GM12891 (cell line): Measurements from ENCODE around the gene MYH9.

Source experiments
- POLR2A ChIP-seq: IDR thresholded peaks from 2 replicates; pipeline ENCODE4 v1.6.1; 2011; ENCODE audit warnings: low read depth, low read length, control low read depth
- POLR2AphosphoS5 ChIP-seq: IDR thresholded peaks from 2 replicates; pipeline ENCODE4 v1.6.1; 2011; ENCODE audit warnings: low read depth, low read length, control low read depth
- SPI1 ChIP-seq: IDR thresholded peaks from 2 replicates; pipeline ENCODE4 v1.6.1; 2011; ENCODE audit warnings: low read depth, low read length, control low read depth
- TAF1 ChIP-seq: IDR thresholded peaks from 2 replicates; pipeline ENCODE4 v1.6.1; 2011; ENCODE audit warnings: low read depth, low read length, control low read depth

DNA sequence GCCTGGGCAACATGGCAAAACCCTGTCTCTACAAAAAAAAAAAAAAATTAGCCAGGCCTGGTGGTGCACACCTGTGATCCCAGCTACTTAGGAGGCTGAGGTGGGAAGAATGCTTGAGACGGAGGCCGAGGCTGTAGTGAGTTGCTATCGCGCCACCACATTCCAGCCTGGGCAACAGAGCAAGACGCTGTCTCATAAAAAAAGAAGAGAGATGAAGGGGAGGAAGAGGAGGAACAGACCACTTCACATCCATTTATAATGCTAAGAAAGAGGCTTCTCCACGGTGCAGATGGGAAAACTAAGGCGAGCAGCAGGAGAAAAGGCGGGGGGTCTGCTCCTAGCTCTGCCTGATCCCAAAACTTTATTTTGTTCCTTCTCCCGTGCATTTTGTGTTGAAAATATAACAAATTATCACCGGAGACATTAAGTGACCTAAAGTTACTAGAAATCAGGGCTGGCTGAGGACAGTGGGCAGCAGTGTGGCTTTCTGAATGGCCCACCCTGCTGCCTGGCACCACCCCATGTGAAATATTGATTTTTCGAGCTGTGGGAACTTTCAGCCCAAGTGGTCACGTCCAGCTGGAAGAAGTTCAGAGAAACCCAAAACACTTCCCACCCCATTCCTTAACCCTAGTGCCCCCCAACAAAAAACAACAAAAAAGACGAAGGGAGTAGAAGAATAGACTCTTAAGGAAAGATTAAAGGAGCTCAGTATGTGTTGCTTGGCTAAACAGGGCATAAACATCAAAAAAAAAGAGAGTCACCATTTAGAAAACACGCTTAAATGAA lies 9.5 kb downstream of the MYH9 start:
- TF ChIP-seq POLR2AphosphoS5: no peak
- no peak for TF ChIP-seq POLR2A
- no peak for TF ChIP-seq TAF1
- no peak for TF ChIP-seq SPI1
